ENCODE measurements around the gene BRSK2. TPM values are rescaled to one million over a fixed set of nuclear protein-coding genes. Genes with fewer than 3 reads are reported as not detected.
"Not testable (repeated sequence)": the region's sequence is repeated elsewhere in the genome, so short reads cannot be mapped to it uniquely, and the experiment has no call there.

BRSK2 gene
- total RNA-seq, 3 donors from 2014 or later (not counting 1 experiment from before 2014, with no cell fraction given) = 0.11 to 0.14 TPM; not detected in 1

DNA sequence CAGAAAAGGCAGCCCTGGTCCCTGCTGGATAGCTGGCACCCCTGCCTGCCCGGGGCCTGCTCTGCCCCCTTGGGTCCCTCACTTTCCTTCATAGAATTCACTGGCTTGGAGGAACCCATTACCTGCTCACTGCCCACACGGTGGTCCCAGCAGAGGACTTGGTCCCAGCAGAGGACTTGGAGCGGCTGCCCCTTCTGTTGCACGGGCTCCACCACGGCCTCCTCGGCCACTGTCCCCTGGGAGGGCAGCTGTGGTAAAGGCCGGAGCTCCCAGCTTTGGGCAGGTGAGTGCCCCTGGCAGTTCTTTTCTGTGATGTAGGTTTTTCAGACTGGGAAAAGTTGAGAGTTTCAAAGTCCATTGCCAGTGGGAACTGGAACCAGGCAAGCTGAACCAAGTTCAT is 25.9 kb downstream of the BRSK2 start:
- Histone ChIP-seq H3K27me3 (ENCODE audit: control insufficient read depth, insufficient read depth, low read length) (no peaks in the 10 kb centered on the region), H3K36me3 (ENCODE audit: control insufficient read depth, insufficient read depth, low read length) (no peaks in the 10 kb centered on the region), H3K4me3 (ENCODE audit: low read length) (no peak overlapping the region), H3K9me3 (ENCODE audit: control insufficient read depth, insufficient read depth, low read length) (peaks cover 44% of the 10 kb centered on the region), H3K4me1 (ENCODE audit: control insufficient read depth, insufficient read depth, low read length) (no peaks in the 10 kb centered on the region), H3K27ac (ENCODE audit: low read length) (no peak overlapping the region)
- intact Hi-C loops (cut with micrococcal nuclease) = no loop called here
- ATAC-seq (no peak), DNase-seq (no peak)
- WGBS (ENCODE audit: insufficient coverage) = 91% methylated on average over 7 of the region's 7 CpGs
- no peaks in the 10 kb centered on the region for H3K36me3 Mint-ChIP-seq
- H3K27ac Mint-ChIP-seq = no peak overlapping the region
- no peak for TF ChIP-seq CTCF (IDR thresholded peaks at IDR 0.05)
- H3K9me3 Mint-ChIP-seq = no peaks in the 10 kb centered on the region
- H3K4me1 Mint-ChIP-seq = no peaks in the 10 kb centered on the region
- no peak overlapping the region for H3K4me3 Mint-ChIP-seq
- no peaks in the 10 kb centered on the region for H3K27me3 Mint-ChIP-seq (ENCODE audit: low read depth in 2 of 2)

DNA sequence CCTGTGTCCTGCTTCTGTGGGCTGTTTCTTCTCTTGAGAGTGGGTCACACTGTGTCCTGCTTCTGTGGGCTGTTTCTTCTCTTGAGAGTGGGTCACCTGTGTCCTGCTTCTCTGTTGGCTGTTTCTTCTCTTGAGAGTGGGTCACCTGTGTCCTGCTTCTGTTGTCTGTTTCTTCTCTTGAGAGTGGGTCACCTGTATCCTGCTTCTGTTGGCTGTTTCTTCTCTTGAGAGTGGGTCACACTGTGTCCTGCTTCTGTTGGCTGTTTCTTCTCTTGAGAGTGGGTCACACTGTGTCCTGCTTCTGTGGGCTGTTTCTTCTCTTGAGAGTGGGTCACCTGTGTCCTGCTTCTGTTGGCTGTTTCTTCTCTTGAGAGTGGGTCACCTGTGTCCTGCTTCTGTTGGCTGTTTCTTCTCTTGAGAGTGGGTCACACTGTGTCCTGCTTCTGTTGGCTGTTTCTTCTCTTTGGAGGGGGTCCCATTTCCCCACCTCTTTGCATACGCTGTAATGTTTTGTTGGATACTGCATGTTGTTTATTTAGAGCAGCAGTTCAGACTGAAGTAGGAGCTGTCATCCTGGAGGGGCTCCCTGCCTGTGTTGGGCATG is 28.6 kb downstream of the BRSK2 start:
- H3K27ac Mint-ChIP-seq = not testable (repeated sequence)

GRCh38 chr11:1419811-1420210 is 30.1 kb downstream of the BRSK2 start:
- no peak overlapping the region for H3K27ac Mint-ChIP-seq
- no peak overlapping the region for H3K27ac ChIP-seq (ENCODE audit: low read length)
- H3K4me3 ChIP-seq (ENCODE audit: low read length) = no peak overlapping the region
- H3K27me3 Mint-ChIP-seq (ENCODE audit: low read depth in 2 of 2) = no peaks in the 10 kb centered on the region
- H3K4me1 Mint-ChIP-seq = no peaks in the 10 kb centered on the region
- no peaks in the 10 kb centered on the region for H3K9me3 Mint-ChIP-seq
- 87% methylated on average over 17 of the region's 17 CpGs for WGBS (ENCODE audit: insufficient coverage)
- H3K4me1 ChIP-seq (ENCODE audit: control insufficient read depth, insufficient read depth, low read length) = no peaks in the 10 kb centered on the region
- intact Hi-C loops (cut with micrococcal nuclease) = no loop called here
- DNase-seq (no peak), ATAC-seq (no peak)
- H3K36me3 Mint-ChIP-seq = no peaks in the 10 kb centered on the region
- no peaks in the 10 kb centered on the region for H3K36me3 ChIP-seq (ENCODE audit: control insufficient read depth, insufficient read depth, low read length)
- H3K4me3 Mint-ChIP-seq = no peak overlapping the region
- no peaks in the 10 kb centered on the region for H3K27me3 ChIP-seq (ENCODE audit: control insufficient read depth, insufficient read depth, low read length)
- no peak for TF ChIP-seq CTCF (IDR thresholded peaks at IDR 0.05)
- peaks cover 44% of the 10 kb centered on the region for H3K9me3 ChIP-seq (ENCODE audit: control insufficient read depth, insufficient read depth, low read length)

More for the DNA sequence above, 28.6 kb downstream of the BRSK2 start:
- H3K4me1 ChIP-seq (ENCODE audit: control insufficient read depth, insufficient read depth, low read length); H3K36me3 ChIP-seq (ENCODE audit: control insufficient read depth, insufficient read depth, low read length); H3K36me3 Mint-ChIP-seq; H3K4me1 Mint-ChIP-seq; H3K27me3 ChIP-seq (ENCODE audit: control insufficient read depth, insufficient read depth, low read length); ATAC-seq; H3K27me3 Mint-ChIP-seq (ENCODE audit: low read depth in 2 of 2); H3K4me3 Mint-ChIP-seq; H3K4me3 ChIP-seq (ENCODE audit: low read length); intact Hi-C loops (cut with micrococcal nuclease); H3K27ac ChIP-seq (ENCODE audit: low read length); DNase-seq; H3K9me3 Mint-ChIP-seq: not testable (repeated sequence)
- peaks cover 44% of the 10 kb centered on the region for H3K9me3 ChIP-seq (ENCODE audit: control insufficient read depth, insufficient read depth, low read length)
- WGBS (ENCODE audit: insufficient coverage) = no CpG with 5 or more reads among the region's 1 CpG

GRCh38 chr11:1421291-1421690 is 31.6 kb downstream of the BRSK2 start:
- Histone ChIP-seq H3K4me1 (ENCODE audit: control insufficient read depth, insufficient read depth, low read length) (no peaks in the 10 kb centered on the region), H3K27ac (ENCODE audit: low read length) (no peak overlapping the region), H3K4me3 (ENCODE audit: low read length) (no peak overlapping the region), H3K27me3 (ENCODE audit: control insufficient read depth, insufficient read depth, low read length) (no peaks in the 10 kb centered on the region), H3K9me3 (ENCODE audit: control insufficient read depth, insufficient read depth, low read length) (peaks cover 41% of the 10 kb centered on the region), H3K36me3 (ENCODE audit: control insufficient read depth, insufficient read depth, low read length) (no peaks in the 10 kb centered on the region)
- H3K27ac Mint-ChIP-seq = no peak overlapping the region
- no peak overlapping the region for H3K4me3 Mint-ChIP-seq
- intact Hi-C loops (cut with micrococcal nuclease) = no loop called here
- DNase-seq = no peak
- TF ChIP-seq CTCF (IDR thresholded peaks at IDR 0.05) = no peak
- H3K9me3 Mint-ChIP-seq = no peaks in the 10 kb centered on the region
- no peak for ATAC-seq
- H3K36me3 Mint-ChIP-seq = no peaks in the 10 kb centered on the region
- 86% methylated on average over 11 of the region's 11 CpGs for WGBS (ENCODE audit: insufficient coverage)
- no peaks in the 10 kb centered on the region for H3K27me3 Mint-ChIP-seq (ENCODE audit: low read depth in 2 of 2)
- no peaks in the 10 kb centered on the region for H3K4me1 Mint-ChIP-seq

Data from natural killer cell (primary cell).